Measurements from ENCODE around the gene TPPP.
"Not testable (repeated sequence)": the region's sequence is repeated elsewhere in the genome, so short reads cannot be mapped to it uniquely, and the experiment has no call there.

The TPPP gene

DNA sequence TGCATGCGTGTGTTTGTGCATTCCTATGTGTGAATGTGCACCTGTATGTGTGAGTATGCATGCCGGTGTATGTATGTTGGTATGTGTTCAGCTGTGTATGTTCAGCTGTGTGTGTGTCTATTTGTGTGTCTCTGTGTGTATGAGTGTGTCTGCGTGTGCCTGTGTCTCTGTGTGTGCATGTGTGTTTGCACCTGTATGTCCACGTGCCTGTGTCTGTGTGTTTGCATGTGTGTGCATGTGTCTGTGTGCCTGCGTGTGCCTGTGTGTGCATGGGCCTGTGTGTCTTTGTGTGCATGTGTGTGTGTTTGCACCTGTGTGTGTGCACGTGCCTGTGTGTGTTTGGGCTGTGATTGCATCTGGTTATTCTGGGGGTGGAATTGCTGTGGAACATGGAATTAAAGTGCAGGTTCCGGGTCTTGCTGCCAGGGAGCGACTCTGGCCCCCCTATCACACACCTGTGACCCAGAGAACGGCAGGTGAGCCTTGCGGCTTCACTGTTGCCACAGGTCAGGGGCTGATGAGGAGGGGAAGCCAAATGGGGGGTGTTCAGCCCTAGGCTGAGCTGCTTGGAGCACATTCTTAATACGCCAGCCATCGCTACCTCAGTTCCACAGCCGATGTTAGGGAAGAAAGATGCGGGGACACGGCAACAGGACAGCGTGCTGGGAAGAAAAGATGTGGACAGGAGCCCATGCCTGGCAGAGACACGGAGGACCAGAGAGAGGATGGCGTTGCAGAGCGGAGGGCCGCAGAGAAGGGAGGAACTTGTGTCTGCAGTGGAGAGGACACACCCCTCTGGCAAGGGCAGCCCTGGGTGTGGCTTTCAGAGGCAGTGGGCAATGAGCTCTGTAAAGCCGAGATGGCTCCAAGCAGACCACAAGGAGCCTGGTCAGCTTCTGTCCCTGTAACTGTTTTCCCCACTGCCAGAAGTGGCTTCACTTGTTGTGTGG is 3.9 kb upstream of the TPPP start:
- not testable (repeated sequence) for DNase-seq (ENCODE audit: insufficient read length, low spot score); FAIRE-seq

DNA sequence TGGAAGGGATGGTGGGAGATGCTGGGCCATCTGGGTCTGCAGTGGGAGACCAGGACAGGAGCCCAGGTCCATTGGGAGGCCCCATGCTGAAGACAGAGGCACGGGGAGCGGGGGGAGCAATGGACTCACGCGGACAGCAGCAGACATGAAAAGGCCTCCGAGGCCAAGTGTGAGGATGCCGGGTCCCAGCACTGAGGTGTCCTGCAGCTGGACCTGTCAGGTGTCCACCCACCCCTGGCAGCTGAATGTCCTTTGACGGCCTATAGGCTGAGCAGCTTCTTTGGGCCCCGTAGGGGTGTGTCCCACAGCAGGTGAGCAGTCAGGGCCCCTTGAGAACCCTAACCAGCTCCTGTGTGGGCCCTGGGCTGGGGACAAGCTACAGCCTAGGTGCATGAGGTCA is 3.0 kb upstream of the TPPP start:
- FAIRE-seq; DNase-seq (ENCODE audit: insufficient read length, low spot score): not testable (repeated sequence)

DNA sequence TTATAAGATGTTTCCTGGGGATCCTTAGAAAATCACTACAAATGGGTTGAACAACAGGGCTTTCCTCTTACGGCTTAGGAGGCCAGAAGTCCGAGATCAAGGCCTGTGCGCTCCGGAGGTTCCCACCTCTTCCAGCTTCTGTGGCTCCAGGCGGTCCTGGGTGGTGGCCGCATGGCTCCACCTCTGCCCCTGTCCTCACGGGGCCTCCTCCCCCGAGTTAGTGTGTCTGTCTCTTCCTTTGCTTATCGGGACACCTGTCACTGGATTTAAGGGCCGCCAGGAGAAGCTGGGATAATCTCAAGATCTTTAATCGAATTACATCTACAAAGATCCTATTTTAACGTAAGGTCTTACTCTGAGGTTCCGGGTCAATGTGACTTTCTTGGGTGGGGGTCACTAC is 2.3 kb upstream of the TPPP start:
- FAIRE-seq; DNase-seq (ENCODE audit: insufficient read length, low spot score): not testable (repeated sequence)

DNA sequence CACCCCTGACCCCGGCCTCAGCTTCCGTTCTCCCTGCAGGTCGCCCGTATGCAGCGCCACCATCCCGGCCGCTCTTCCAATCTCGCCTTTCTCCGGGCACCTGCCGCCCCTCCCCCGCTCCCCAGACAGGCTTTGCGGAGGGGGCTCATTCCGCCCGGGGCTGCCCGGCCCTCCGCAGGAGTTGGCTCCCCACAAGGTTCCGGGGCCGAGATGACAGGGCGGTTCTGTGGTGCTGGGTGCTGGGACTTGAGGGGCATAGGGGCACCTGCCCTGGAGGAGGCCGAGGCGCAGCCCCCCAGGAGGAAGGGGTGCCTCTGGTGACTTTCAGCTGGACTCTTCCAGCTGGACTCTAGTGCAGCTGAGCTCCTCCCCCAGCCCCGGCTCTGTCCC is 885 bp upstream of the TPPP start:
- FAIRE-seq; DNase-seq (ENCODE audit: insufficient read length, low spot score): not testable (repeated sequence)

DNA sequence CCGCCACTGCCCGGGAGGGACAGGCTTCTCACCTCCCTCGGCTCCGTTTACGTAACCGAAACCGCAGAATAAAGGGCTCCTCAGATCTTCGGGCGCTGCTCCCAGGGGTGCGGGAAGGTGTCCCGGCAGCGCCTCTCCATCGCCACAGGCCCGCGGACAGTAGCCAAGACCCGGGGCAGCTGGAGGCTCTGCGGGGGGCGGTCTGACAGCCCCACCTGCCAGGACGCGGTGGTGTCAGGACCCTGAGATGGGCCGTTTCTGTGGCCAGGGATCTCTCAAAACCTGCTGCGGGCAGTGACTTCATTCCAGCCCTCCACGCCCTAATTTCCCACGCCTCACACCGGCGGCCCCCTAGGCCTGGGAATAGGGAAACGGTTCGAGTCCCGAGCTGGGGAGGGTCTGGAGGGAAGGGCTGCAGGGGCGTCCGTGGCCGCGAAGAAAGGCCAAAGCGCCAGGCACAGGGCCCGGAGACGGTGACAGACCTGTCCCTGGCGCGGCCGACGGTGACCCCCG is 567 bp downstream of the TPPP start:
- FAIRE-seq, result not testable (repeated sequence)

DNA sequence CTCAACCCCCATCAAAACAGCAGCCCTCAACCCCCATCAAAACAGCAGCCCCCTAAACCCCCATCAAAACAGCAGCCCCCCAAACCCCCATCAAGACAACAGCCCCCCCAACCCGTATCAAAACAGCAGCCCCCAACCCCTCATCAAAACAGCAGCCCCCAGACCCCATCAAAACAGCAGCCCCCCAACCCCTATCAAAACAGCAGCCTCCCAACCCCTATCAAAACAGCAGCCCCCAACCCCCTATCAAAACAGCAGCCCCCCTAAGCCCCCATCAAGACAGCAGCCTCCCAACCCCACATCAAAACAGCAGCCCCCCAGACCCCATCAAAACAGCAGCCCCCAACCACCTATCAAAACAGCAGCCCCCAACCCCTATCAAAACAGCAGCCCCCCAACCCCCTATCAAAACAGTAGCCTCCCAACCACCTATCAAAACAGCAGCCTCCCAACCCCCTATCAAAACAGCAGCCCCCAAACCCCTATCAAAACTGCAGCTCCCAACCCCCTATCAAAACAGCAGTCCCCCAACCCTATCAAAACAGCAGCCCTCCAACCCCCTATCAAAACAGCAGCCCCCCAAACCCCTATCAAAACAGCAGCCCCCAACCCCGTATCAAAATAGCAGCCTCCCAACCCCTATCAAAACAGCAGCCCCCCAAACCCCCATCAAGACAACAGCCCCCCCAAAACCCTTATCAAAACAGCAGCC is 1.2 kb downstream of the TPPP start:
- TF ChIP-seq, protein P1, sequence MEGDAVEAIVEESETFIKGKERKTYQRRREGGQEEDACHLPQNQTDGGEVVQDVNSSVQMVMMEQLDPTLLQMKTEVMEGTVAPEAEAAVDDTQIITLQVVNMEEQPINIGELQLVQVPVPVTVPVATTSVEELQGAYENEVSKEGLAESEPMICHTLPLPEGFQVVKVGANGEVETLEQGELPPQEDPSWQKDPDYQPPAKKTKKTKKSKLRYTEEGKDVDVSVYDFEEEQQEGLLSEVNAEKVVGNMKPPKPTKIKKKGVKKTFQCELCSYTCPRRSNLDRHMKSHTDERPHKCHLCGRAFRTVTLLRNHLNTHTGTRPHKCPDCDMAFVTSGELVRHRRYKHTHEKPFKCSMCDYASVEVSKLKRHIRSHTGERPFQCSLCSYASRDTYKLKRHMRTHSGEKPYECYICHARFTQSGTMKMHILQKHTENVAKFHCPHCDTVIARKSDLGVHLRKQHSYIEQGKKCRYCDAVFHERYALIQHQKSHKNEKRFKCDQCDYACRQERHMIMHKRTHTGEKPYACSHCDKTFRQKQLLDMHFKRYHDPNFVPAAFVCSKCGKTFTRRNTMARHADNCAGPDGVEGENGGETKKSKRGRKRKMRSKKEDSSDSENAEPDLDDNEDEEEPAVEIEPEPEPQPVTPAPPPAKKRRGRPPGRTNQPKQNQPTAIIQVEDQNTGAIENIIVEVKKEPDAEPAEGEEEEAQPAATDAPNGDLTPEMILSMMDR (IDR thresholded peaks at IDR 0.05; ENCODE audit: insufficient read depth, missing control alignments), result no peak
- no peak for DNase-seq (ENCODE audit: insufficient read length, low spot score)
- FAIRE-seq, result no peak

More for the DNA sequence above, 567 bp downstream of the TPPP start:
- DNase-seq (ENCODE audit: insufficient read length, low spot score), result not testable (repeated sequence)

DNA sequence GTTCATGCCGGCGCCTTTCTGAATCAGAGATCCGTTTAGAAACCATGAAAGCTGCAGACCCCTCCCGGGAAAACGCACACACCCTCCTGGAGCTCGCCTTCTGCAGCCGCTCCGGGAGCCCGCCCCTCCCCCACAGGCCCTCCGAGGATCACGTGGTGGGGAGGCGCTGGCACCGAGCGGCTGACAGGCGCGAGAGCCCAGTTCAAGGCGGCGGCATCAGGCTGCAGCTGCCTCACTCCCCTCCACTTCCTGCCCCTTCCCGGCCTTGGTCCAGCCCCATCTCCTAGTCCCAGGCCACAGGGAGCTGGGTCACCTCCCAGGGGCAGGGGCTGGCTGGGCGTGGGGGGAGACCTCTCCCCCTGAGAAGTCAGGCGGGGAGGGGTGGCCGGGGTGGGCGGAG is 2.1 kb downstream of the TPPP start:
- not testable (repeated sequence) for DNase-seq (ENCODE audit: insufficient read length, low spot score); FAIRE-seq

DNA sequence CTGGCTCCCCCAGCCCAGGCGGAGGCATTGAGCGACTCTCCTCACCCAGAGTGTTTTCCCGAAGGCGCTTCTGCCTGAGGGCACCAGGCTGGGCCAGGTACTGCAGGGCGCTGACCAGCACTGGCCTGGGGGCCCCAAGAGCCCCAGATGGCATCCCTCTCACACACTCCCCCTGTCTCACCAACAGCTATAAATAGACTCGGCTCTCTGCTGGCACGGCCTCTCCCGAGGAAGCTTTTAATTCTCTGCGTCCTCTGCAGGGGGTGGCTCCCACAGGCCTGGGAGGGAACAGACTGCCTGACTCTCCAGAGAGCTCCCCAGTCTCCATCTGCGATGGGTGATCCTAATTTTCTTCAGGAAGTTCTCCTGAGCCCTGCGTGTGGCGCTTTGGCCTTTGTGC is 2.9 kb downstream of the TPPP start:
- DNase-seq (ENCODE audit: insufficient read length, low spot score); FAIRE-seq: not testable (repeated sequence)

DNA sequence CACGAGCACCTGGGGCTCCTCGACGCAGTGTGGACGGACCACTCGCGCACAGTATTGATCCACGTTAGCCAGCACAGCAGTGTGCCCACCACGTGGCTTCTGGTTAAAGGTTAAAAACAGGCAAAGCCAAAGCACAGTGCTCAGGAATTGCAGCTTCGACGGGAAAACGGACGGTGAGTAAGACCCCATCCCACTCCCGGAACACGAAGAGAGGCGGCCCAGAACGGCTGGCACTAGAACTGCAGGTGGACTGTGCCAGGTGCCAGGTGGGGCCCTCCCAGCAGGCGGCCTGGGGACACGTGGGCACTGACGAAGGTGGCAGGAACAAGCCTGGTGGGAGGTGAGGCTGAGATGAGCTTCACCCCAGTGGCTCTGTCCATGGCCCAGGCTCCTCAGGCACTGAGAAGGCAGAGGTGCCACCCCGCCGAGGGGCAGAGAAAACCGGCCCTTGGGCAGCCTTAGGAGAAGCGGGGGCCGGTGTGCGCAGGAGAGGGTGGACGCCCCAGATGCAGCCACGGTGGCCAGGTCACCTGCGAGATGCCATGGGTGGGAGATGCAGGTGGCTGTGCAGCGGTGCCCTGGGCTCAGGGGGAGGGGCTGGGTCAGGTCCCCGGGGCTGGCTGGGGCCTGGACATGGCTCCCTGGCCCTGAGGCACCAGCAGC is 4.7 kb downstream of the TPPP start:
- DNase-seq (ENCODE audit: insufficient read length, low spot score); FAIRE-seq: not testable (repeated sequence)

DNA sequence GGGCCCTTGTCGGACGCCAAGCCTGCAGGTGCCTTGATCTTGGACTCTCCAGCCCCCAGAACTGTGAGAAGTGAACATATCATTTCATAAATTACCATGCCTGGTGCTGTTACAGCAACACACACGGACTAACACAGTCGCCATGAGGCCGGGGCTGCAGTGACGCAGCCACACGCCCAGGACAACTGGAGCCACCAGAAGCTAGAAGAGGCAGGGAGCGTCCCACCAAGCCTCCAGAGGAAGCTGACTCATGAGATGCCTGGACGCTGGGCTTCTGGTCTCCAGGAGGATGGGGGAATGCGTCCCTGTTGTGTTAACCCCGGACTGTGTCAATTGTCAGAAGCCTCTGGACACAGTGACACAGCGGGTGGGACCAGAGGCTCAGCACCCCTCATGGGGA is 6.2 kb downstream of the TPPP start:
- not testable (repeated sequence) for FAIRE-seq

DNA sequence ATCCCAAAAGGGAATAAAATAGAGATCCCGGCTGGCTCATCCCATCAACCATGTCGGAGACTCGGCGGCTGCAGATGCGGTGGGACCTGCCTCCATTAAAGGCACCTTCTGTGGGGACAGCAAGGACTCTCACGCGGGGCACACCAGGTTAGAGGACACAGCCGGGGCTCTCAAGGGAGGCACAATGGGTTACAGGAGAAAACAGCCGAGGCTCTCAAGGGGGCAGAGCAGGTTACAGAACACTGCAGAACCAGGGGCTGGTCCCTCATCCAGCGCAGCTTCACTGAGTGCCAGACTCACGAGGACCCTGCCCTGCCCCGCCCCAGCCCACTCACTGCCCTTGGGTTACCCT is 7.0 kb downstream of the TPPP start:
- not testable (repeated sequence) for FAIRE-seq

More for the DNA sequence above, 6.2 kb downstream of the TPPP start:
- DNase-seq (ENCODE audit: insufficient read length, low spot score), result not testable (repeated sequence)

DNA sequence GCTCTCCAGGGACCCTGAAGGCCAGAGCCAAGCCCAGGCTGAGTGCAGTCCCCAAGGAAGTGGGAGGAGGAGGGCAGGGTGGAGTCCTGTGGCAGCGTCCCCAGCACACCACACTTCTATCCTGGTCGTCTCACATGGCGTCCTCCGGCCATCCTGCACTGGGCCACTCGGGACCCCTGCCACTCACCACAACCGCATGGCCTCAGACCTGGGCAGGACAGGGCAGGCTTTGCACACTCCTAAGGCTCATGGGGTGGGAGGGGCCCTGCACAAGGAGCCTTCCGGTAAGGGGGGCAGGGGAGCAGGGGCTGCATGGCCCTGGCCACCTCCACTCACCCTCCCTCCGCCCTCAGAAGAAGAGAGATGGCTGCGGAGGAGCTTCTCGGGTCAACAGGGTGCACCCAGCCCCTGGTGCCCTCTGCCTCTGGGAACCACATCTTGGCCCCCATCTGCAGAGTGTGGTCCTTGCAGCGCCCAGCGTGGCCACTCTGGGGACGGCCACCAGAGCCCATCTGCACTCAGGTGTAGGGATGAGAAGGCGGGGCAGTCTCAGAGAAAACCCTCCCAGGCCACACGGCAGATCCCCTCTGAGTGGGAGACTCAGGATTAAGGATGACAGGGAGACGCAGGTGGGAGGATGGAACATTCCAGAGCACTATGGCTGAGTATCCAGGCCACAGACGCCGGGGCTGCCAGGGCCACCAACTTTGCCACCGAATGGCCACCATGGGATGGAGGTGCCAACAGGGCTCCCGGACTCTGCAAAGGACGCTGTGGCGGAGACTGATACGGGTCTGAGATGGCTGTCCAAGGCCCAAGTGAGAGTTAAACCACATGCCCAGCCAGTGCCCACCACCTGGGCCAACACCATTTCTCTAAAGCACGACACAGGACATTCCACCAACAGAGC is 7.6 kb downstream of the TPPP start:
- peak; percentile 22 for DNase-seq (ENCODE audit: insufficient read length, low spot score)
- TF ChIP-seq, protein P1 (IDR thresholded peaks at IDR 0.05; ENCODE audit: insufficient read depth, missing control alignments), result no peak
- no peak for FAIRE-seq

More for the DNA sequence above, 7.0 kb downstream of the TPPP start:
- DNase-seq (ENCODE audit: insufficient read length, low spot score), result not testable (repeated sequence)

All from D721Med (cell line).